ENCODE data around the gene PPP1CB.
"Not testable (repeated sequence)": the region's sequence is repeated elsewhere in the genome, so short reads cannot be mapped to it uniquely, and the experiment has no call there.

PPP1CB gene

DNA sequence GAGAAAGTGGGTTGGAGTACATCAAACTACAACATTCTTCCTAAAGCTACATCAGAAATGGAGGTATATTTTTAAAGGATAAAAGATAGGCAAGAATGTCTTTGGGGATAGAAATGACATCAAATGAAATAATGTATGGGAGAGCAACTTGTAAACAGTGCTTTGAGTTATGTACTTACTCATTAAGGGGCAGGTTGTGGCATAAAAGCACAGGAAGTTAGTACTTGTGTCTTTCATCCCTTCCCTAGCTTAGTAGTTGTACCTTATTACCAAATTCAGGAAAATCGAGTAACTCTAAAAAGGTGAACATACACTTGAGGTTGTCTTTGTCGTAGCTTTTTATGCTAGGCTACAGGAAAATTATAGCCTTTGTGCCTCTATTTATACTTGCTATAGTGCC lies 28.9 kb downstream of the PPP1CB start:
- peak; percentile 12 for DNase-seq

DNA sequence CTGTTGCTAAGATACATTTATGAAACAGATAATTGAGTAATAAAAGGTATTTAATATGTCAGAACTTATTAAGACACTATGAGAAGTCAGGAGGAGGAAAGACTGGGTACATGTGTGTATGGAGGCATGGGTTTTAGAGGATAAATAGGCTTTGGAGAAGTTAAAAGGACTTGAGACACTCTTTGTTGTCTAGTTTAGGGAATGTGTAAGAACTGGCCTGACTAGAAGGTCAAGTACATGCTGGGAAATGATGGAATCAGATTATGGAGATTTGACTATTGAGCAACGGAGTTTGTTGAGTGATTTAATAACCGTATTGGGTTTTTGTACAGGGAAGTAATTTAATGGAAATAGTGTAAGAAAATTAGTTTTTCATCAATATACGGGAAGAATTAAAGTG lies 30.8 kb downstream of the PPP1CB start:
- DNase-seq, result no peak

DNA sequence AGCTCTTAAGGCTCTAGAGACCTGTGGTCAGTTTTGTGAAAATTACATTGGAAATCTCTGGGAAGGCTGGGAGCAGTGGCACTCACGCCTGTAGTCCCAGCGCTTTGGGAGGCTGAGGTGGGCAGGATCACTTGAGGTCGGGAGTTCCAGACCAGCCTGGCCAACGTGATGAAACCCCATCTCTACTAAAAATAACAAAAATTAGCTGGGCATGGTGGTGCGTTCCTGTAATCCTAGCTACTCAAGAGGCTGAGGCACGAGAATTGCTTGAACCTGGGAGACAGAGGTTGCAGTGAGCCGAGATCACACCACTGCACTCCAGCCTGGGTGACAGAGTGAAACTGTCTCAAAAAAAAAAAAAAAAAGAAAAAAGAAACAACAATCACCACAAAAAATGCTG lies 32.9 kb downstream of the PPP1CB start:
- not testable (repeated sequence) for DNase-seq

DNA sequence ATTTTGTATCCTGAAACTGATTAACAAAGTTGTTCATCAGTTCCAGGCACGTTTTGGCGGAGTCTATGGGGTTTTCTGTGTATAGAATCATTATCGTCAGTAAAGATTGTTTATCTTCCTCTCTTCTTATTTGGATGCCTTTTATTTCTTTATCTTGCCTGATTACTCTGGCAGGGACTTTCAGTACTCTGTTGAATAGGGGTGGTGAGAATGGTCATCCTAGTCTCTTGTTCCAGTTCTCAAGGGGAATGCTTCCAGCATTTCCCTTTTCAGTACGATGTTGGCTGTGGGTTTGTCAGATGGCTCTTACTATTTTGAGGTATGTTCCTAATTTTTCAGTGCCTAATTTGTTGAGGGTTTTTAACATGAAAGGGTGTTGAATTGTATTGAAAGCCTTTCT lies 45.0 kb downstream of the PPP1CB start:
- DNase-seq, result no peak

DNA sequence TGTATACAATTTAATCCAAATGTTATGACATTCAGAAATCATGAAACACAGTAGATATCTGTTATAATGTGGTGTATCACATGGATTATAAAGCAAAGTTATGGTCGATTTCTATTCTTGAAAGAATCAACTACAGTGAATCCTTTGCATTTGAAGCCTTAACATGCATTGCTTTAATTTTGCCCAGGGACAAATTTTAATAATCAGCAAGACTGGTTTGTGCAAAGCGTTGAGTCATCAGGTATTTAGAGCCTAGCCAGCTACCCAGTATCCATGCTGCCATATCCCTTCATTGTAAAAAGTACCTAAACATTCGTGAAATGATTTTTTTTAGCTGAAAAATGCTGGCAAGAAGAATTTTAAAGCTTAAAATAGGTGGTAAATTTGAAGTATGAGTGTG lies 50.1 kb downstream of the PPP1CB start:
- DNase-seq, result no peak

DNA sequence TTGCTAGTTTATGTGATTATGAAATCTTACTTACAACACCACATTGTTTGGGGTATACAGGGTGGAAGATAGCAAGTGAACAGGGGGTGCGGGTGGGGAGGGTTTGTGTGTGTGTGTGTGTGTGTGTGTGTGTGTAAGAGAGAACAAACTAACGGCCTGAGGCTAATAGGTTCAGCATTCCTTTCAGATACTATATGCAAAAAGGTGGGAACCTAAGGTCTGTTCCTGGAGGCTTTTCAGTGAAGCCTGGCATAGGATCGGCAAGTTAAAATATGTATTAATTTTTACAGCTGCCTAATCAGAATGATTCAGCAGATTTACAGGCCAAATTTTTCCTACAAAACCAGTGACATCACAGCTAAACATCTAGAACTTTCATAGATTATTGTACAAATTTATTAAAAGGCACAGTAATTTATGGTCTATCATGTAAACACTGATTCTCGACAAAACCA lies 51.4 kb downstream of the PPP1CB start:
- DNase-seq, result no peak

DNA sequence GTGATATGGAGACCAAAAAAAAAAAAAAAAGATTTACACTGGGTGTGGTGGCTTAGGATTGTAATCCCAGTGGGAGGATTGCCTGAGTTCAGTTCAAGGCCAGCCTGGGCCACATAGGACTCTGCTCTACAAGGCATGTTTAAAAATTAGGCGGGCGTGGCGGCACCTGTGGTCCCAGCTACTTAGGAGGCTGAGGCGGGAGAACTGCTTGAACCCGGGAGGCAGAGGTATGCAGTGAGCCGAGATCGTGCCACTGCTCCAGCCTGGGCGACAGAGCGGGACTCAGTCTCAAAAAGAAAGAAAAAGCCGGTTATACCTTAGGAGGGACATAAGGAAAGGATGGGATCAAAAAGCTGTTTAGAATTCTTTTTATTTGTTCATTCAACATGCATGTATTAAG lies 58.3 kb downstream of the PPP1CB start:
- no peak for DNase-seq

DNA sequence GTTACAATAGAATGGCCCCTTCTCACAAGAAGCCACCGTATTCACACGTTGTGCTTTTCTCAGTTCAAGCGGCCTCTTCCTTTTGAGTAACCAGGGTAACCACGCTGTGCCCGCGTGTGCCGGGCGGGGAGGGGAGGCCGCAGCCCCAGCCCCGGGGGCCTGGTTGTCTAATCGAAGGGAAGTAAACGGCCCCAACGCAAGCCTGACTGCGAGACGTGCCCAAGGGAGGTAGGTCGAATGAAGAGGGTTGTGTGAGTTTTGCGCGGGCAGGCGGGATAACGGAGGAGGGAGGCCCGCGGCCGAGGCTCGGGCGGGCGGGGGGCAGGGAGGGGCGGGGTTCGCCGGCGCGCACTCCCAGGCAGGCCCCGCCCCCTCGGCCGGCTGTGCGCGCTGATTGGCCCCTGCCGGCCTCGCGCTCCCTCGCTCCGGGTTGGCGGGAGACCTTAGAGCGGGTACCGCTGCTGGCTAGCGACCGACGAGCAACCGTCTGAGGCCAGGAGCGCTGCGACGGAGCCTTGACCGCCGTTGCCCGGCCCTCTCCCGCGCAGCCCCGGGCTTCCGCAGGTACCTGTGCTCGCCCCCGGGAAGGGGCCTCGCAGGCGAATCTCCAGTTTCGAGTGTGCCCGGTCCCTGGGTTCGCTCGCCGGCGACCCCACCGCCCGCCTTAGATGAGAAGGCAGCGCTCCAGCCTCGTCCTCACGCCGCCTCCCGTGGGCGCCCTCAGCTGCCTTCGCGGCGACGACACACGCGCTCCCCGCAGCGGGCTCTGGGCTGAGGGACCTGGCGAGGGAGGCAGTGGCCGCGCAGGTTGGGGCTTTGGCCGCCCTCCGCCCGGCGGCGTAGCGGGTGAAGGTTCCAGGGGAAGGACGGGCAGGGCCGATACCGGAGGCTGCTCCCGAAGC lies 59.0 kb downstream of the PPP1CB start, which contains the start of gene SPDYA:
Gene SPDYA, plus strand, starts transcription at position 451 of the 902 bp plus-strand sequence. CDS start 5,181 bp downstream, outside the sequence.
- no peak for DNase-seq

DNA sequence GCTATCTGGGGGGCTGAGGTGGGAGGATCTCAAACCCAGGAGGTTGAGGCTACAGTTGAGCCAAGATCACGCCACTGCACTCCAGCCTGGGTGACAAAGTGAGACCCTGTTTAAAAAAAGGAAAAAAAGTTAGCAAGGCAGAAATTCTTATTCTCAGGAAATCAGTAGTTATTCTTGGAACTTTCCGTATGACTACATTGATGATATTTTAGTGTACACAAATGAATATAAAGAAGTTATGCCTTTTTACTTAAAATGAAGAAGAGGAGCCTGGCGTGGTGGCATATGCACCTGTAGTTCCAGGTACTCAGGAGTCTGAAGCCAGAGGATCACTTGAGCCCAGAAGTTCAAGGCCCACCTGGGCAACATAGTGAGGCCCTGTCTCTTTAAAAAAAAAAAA lies 66.4 kb downstream of the PPP1CB start:
- DNase-seq, result no peak

DNA sequence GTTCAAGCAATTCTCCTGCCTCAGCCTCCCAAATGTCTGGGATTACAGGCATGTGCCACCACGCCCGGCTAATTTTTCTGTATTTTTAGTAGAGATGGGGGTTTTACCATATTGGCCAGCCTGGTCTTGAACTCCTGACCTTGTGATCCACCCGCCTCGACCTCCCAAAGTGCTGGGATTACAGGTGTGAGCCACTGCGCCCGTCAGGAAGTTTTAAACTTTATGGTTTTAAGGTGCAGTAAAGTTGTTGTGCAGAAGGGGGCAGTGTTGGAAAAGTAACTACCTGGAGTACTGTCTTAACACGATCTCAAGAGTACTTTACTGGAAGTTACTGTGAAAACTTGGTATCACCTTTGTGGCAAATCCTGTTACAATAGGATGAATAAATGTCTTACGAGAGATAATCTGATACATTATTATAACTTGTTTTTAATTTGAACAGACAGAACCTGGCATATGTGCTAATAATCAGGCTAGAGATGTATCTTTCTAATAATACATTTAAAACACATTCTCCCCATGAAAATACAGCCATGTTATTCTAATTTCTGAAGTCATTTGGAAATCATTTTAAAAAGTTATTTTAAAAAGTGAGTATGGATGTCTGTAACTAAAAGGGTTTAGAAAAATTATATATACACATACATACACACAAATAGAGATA lies 69.8 kb downstream of the PPP1CB start:
- DNase-seq, result peak; percentile 11

DNA sequence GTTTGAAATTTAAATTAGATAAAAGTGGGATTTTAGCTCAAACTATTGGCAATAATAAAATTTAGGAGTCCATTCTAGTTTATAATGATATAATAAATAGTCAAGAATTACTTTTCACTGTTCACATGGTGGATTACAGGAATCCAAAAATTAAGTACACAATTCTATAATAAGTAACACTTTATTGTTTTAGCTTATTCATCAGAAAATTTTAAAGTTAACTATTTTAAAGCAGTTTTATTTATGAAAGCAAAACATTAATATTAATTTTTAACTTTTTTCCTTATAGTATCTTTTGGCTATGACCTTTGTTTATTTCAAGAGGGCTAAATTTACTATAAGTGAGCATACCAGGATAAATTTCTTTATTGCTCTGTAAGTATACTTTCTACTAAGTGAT lies 70.4 kb downstream of the PPP1CB start:
- DNase-seq, result no peak

DNA sequence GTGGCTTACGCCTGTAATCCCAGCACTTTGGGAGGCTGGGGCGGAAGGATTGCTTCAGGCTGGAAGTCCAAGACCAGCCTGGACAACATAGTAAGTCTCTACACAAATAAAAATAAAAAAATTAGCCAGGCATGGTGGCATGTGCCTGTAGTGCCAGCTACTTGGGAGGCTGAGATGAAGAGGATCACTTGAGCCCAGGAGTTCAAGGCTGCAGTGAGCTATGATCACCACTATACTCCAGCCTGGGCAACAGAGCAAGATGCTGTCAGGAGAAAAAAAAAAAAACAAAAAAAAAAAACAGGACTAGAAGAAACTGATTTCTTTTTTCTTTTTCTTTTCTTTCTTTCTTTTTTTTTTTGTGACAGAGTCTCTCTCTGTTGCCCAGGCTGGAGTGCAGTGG lies 72.6 kb downstream of the PPP1CB start:
- no peak for DNase-seq

DNA sequence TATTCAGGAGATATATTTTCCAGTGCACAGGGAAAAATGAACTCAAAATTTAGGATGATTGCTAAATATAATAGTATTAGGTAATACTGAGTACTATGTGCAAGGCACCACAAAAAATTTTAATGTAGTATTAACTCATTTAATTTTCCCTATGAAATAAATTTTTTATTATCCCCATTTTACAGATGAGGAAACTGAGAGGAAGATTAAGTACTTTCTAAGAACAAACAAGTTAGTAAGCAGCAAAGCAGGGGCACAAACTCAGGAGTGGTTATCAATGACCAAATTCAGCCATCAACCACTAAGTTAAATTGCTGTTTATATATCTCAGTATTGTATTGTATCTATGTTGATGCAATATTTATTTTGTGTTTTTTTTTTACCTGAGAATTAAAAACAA lies 73.2 kb downstream of the PPP1CB start:
- no peak for DNase-seq

DNA sequence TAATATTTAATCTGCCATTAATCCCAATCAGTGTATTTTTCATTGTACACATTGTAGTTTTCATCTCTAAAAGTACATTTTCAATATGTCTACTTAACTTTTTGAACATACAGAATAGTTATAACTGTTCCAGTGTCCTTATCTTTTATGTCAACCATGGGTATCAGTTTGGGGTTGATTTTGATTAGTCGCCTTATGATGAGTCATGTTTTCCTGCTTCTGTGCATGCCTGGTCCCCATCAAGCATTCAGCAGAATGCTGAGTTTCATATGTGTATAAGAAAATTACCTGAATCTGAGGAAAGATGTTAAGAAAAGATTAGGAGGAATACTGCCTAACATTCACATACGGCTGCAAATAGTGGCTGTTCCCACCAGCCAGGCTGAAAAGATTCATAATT lies 76.8 kb downstream of the PPP1CB start:
- DNase-seq, result no peak

DNA sequence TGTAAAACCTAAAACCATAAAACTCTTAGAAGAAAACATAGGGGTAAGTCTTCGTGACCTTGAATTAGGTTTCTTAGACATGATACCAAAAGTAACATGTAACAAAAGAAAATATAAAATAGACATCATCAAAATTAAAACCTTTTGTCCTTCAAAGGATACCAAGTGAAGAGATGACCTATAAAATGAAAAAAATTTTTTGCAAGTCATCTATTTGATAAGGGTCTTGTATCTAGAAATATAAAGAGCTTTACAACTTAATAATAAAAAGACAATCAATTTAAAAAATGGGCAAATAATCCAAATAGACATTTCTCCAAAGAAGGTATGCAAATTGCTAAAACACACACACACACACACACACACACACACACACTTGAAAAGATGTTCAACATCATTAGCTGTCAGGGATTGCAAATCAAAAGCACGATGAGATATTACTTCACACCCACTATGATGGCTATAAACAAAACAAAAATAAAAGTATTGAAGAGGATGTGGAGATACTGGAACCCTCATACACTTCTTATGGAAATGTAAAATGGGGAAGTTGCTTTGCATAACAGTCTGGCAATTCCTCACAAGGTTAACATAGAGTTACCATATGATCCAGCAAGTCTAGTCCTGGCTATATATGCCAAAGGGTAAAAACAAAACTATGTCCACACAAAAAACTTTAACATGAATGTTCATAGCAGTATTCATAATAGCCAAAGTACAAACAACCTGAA lies 82.3 kb downstream of the PPP1CB start:
- no peak for DNase-seq

DNA sequence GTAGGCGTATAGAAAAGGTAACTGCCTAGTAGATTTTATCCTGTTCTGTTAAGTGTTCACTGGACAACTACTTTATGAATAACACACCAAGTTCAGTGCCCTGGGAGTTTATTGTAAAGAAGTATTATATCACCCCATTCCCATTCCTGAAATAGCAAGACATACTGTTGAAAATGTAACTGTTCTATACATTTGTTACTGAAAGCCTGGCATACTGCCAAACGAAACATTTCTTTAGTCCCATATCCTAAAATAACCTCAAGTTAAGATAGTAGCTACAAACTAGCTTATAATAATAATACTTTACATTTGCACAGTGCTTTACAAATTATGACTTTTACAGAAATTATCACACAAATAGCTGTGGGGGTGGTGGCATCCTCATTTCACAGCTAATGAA lies 84.2 kb downstream of the PPP1CB start:
- no peak for DNase-seq

DNA sequence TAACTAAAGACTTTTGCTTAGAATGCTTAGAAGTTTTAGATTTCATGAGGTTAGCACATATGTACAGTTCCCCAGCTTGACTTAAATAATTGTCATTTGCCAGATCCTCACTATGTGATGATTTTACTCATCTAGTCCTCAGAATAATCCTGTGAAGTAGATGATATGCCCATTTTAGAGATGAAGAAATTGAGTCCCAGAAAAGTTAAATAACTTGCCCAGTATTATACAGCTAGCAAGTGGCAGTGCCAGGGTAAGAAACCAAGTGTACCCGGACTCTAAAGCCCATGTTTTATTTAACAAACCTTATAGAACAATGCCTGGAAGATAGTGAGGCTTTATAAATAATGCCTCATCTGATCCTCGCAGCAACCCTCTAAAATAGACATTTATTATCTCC lies 87.3 kb downstream of the PPP1CB start:
- no peak for DNase-seq

DNA sequence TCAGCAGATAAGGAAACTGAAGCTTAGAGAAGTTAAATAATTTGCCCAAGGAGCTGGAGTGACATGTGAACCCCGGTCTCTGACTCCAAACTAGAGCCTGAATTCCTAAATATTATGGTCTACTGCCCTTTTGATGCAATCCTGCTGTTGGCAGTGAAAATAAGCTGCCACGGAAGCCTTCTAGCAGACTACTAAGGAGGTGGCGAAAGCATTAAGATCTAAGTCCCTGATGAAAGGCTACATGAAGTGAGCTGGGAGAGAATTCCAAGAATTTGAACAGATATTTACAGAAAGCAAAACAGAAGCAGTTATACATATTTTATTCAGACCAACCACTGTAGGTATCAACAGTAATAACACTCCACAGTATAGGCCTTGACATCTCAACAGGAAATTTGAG lies 90.4 kb downstream of the PPP1CB start:
- no peak for DNase-seq

Measured in NCI-H1105 (cell line).